ENCODE data around the gene ACBD6.
"Not testable (repeated sequence)": the region's sequence is repeated elsewhere in the genome, so short reads cannot be mapped to it uniquely, and the experiment has no call there.

Gene ACBD6

GRCh38 chr1:180486092-180486491 lies 16.3 kb downstream of the ACBD6 start:
- DNase-seq, result no peak

GRCh38 chr1:180484490-180484889 lies 17.9 kb downstream of the ACBD6 start:
- no peak for DNase-seq

DNA sequence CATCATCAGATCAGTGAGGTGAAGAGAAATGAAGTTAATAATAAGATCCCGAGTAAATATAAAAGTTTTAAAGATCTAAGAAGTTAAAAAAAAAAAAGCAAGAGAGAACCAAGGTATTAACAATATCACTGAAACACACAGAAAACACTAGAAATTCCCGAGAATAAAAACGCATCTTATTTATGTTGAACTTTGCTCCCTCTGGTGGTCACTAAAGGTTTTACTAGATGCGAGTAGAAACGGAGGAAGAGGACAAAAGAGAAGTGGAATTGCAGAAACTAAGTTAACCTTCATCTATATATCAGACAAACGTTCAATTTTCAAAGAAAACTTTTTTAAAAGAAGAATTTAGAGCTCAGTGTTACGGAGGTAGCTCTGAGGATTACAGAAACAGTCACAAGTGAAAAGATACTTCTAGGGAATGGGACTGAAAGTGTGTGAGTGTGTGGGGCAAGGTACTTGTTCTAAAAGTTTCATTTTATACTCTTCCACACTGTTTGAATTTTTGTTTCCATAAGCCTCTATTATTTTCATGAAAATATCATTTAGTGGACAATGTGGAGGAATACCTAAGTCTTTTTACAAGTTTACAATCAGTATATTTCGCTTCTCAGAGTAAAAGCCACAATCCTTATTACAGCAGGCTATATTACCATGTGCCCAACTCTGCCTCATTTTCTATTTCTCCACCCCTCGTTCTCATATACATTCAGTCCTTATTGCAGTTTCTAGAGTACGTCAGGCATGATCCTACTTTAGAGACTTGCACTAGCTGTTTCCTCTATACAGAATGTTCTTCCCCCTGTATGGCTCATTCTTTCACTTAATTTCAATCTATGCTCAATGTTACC lies 19.7 kb downstream of the ACBD6 start:
- peak; percentile 84 for DNase-seq

- no peak for DNase-seq
Observed at GRCh38 chr1:180470031-180470430, 32.3 kb downstream of the ACBD6 start.

DNA sequence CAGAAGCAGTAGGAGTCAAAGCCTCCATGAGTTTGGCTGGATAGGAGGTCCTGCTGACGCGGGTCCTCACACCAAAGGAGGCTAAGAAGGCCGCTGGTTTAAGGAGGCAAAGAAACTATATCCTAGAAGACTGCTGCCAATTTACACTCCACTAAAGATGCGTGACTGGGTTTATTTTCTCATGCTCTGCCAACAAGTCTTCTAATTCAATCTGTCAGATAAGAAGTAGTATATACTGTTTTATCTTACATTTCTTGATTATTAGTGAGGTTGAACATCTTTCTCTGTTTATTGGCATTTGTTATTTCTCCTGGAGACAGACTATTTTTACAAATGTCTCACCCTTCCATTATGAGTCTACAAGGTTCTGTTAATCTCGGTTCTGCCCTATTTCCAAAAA lies 34.1 kb downstream of the ACBD6 start:
- DNase-seq, result no peak

DNA sequence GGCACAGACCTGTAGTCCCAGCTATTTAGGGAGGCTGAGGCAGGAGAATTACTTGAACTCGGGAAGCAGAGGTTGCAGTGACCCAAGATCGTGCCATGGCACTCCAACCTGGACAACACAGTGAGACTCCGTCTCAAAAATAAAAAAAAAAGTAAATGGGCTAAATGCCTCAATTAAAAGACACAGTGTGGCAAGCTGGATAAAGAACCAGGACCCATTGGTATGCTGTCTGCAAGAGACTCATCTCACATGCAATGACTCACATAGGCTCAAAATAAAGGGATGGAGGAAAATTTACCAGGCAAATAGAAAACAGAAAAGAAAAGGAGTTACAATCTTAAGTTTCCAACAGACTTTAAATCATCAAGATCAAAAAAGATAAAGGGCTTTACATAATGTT lies 40.3 kb downstream of the ACBD6 start:
- no peak for DNase-seq

DNA sequence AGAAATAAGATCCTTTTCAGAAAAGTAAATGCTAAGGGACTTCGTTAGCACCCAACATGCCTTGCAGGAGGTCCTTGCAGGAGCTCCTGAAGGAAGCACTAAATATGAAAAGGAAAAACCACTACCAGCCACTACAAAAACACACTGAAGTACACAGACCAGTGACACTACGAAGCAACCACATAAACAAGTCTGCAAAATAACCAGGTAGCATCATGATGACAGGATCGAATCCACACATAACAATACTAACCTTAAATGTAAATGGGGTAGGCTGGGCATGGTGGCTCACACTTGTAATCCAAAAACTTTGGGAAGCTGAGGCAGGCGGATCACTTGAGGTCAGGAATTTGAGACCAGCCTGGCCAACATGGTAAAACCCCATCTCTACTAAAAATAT lies 40.7 kb downstream of the ACBD6 start:
- DNase-seq, result not testable (repeated sequence)

DNA sequence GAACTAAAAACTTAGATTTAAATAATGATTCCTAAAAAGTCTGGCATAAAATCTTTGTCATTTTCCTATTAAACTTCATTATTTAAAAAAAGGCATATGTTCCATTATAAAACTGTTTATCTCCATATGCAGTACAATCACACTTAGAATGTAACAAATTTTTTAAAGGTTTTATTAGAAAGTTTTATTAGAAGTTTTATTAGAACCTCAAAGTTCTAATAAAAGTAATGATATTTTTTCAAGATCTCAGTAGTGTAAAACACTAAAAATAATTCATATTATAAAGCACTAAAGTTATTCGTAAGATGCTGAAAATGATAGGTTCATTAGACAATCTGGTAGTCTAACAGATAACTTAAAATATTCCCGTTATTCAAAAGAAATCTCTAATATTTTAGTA lies 43.6 kb downstream of the ACBD6 start:
- no peak for DNase-seq

GRCh38 chr1:180456191-180456590 lies 46.2 kb downstream of the ACBD6 start:
- DNase-seq, result no peak

DNA sequence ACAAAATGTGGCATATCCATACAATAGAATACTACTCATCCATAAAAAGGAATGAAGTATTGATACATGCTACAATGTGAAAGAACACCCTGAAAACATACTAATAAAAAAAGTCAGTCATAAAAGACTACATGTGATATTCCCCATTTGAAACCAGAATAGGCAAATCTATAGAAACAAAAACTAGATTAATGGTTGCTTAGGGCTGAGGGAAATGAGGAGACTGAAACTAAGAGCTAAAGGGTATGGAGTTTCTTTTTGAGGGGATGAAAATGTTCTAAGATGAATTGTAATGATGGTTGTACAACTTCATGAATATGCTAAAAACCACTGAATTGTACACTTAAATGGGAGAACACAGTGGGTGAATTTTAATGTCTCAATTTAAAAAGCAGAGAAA lies 50.9 kb downstream of the ACBD6 start:
- no peak for DNase-seq

DNA sequence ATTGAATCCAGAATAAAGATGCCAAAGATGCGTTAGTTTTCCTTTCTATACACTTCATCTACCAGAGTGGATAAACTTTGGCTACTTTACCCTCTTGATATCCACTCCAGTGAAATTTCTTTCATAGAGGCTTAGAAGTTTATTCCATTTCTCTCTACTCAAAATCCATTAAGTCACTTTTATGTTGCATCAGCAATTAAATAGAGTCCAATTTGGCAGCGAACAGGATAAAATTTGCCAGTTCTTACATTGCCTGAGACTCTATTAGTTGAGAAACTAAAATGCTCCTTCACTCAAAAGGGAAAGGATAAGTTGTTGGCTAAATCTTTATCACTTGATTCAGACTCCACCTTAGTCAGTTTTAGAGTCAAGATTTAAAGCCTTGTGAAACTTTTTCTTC lies 57.9 kb downstream of the ACBD6 start:
- no peak for DNase-seq

DNA sequence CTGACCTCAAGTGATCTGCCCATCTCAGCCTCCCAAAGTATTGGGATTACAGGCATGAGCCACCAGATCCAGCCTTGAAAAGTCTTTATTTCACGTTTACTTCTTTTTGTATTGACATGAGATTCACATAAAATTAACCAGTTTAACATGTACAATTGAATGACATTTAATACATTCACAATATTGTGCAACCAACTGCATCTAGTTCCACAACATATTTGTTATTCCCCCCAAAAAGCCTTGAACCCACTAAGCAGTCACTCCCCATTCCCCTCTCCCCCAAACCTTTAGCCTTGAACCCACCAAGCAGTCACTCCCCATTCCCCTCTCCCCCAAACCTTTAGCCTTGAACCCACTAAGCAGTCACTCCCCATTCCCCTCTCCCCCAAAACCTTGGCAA lies 62.0 kb downstream of the ACBD6 start:
- DNase-seq, result no peak

DNA sequence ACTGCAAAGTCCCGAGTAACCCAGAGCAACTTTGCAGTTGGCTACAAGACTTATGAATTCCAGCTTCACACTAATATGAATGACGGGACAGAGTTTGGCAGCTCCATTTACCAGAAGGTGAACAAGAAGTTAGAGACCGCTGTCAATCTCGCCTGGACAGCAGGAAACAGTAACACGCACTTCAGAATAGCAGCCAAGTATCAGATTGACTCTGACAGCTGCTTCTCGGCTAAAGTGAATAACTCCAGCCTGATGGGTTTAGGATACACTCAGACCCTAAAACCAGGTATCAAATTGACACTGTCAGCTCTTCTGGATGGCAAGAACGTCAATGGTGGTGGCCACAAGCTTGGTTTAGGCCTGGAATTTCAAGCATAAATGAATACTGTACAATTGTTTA lies 66.8 kb downstream of the ACBD6 start:
- DNase-seq, result no peak

DNA sequence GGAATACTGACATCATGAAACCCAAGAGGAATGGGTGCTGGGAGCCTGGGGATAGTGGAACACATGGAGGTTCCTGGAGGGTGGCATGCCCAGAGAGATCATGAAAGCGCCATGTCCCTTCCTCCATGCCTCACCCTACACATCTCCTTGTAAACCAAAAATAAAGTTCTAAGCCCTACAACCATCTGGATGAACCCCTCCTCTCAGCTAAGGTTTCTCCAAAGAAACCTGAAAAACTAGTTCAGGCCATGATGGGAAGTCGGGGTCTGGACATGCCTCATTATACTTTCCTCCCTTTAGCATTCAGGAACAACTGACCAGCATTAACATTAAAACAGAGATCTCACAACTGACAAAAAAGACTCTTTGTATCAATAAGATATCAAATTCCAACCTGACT lies 68.5 kb downstream of the ACBD6 start:
- no peak for DNase-seq

GRCh38 chr1:180431683-180432082 lies 70.7 kb downstream of the ACBD6 start:
- no peak for DNase-seq

GRCh38 chr1:180428782-180429695 lies 73.3 kb downstream of the ACBD6 start:
- peak; percentile 25 for DNase-seq

- no peak for DNase-seq
Observed at GRCh38 chr1:180425952-180426351, 76.4 kb downstream of the ACBD6 start.

DNA sequence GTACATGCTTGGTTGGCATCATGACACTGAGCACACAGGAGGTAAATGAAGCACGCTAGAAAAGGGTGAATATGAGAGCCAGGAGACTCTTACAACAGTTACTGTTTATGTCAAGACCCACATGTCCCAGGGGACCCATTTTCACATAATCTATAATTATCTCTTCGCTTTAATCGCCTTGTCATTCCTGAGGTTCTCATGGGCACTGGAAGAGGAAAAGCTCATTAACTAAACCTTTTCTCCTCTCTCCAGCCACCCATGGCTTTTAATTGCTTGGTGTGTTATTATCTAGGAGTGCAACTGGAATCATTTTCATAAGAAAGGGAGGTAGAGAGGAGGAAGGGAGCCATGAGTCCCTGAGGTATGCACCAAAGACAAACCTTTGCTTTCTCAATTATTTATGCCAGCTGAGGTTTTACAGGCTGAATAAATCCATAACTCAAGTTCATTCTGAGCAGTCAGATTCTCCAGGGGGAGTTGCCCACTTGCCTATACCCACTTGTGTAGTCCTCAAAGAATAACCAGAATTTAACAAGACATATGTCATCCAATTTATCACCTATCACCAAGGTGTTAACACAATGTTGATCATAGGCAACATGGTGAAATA lies 77.4 kb downstream of the ACBD6 start:
- no peak for DNase-seq

DNA sequence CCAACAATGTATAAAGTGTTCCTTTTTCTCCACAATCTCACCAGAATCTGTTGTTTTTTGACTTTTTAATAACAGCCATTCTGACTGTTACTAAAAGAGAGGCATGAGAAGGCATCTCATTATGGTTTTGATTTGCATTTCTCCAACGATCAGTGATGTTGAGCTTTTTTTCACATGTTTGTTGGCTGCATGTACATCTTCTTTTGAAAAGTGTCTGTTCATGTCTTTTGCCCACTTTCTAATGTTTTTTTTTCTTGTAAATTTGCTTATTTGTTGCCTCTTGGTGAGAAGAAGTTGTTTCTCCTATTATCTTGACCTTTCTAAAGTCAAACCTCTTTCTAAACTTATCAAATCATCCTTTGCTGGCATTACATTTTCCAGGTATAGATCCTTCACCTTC lies 80.8 kb downstream of the ACBD6 start:
- no peak for DNase-seq

DNA sequence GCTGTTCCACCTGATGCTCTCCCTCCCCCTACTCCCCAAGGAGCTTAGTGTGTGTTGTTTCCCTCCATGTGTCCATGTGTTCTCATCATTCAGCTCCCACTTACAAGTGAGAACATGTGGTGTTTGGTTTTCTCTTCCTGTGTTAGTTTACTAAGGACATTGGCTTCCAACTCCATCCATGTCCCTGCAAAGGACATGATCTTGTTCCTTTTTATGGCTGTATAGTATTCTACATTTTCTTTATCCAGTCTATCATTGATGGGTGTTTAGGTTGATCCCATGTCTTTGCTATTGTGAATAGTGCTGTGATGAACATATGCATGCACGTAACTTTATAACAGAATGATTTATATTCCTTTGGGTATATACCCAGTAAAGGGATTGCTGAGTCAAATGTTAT lies 81.2 kb downstream of the ACBD6 start:
- not testable (repeated sequence) for DNase-seq

DNA sequence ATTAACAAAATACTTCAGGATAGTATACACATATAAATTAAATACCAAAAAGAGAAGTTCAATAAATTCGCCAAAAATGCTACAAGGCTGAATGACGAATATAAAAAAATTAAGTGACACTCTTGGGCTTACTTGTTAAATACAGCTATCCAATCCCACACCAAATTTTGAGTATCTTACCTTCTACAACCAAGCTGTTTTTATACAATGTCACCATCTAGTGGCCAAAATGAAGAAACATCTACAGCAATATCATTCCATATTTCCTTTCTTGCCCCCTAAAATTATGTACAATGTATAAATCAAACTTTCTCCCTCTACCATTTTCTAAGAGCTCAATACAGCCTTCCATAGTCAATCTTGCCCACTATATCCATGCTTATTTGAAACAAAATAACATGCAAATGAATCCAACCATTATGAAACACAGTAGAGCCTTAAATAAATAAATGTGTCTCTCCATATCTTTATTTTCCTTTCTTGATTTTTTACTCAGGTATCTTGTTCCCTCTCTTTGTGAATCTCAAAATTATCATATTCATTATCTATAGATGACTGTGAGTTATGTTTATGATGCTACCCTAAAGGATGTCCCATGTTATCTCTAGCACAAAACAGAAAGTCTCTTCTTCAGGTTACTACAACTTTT lies 86.3 kb downstream of the ACBD6 start:
- DNase-seq, result peak; percentile 74

DNA sequence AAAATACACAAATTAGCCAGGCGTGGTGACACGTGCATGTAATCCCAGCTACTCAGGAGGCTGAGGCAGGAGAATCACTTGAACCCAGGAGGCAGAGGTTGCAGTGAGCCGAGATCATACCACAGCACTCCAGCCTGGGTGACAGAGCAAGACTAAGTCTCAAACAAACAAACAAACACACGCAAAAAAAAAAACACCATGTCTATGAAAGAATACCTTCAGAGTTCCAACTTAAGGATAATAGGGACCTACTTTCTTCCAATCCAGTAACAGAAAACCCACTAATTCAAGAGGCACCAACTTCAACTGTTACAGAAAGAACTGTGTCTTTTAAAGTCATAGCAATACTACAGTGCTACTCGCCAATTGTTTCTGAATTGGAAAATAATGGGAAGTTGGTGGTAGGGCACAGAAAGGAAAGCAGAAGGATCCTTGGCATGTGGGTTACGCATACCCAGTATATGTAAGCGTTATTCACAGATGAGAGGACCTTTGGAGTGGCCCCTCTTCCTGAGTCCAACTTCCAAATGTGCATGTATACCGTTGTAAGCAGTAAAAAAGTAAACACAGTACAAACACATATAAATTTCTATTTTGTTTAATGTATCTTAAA lies 87.0 kb downstream of the ACBD6 start:
- DNase-seq, result no peak

DNA sequence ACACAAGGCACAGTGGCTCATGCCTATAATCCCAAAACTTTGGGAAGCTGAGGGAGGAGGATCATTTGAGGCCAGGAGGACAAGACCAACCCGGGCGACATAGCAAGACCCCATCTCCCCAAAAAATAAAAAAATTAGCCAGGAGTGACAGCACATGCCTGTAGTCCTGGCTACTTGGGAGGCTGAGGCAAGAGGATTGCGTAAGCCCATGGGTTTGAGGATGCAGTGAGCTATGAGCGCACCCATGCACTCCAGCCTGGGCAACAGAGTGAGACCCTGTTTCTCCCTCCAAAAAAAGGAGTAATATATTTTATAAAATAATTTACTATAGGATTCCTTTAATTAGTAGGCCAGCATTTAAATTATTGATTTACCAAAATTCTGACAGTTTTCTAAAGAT lies 89.8 kb downstream of the ACBD6 start:
- no peak for DNase-seq
